ENCODE data around the gene TCAP. TPM values are rescaled to one million over a fixed set of nuclear protein-coding genes. Genes with fewer than 3 reads are reported as not detected.

Gene TCAP
- polyA plus RNA-seq, 1 donor from 2014 or later, result 3.7 TPM

GRCh38 chr17:39701784-39702422, 36.8 kb downstream of the TCAP start:
- Histone ChIP-seq H3F3A (ENCODE audit: insufficient read depth, low read length, poor library complexity, severe bottlenecking) (no peaks in the 10 kb centered on the region), H3K27me3 (ENCODE audit: insufficient read depth, low read depth, low read length) (peaks cover 15% of the 10 kb centered on the region), H3K9me3 (ENCODE audit: low read length) (no peaks in the 10 kb centered on the region), H3K4me2 (ENCODE audit: low read length) (no peak overlapping the region), H3K36me3 (ENCODE audit: insufficient read depth, low read length) (no peaks in the 10 kb centered on the region), H3K4me3 (ENCODE audit: low read length) (no peak overlapping the region), H3K27ac (ENCODE audit: low read length) (no peak overlapping the region), H3K79me2 (replicated peaks; ENCODE audit: insufficient read depth, low read length) (no peaks in the 10 kb centered on the region), H4K20me1 (ENCODE audit: insufficient read depth) (no peaks in the 10 kb centered on the region), H3K9me2 (ENCODE audit: insufficient read depth, low read length) (no peaks in the 10 kb centered on the region), H3K9ac (ENCODE audit: low read length) (no peak overlapping the region), H2AFZ (ENCODE audit: low read depth, low read length) (no peak overlapping the region)
- TF ChIP-seq TAF1 (IDR thresholded peaks at IDR 0.05; ENCODE audit: low read depth) (no peak), RAD21 (conservative IDR thresholded peaks at IDR 0.05) (no peak), POLR2AphosphoS5 (IDR thresholded peaks at IDR 0.05) (no peak), CTCF (IDR thresholded peaks at IDR 0.05; ENCODE audit: poor library complexity, severe bottlenecking) (no peak), EP300 (conservative IDR thresholded peaks at IDR 0.05; ENCODE audit: poor library complexity, severe bottlenecking) (no peak), SMC3 (conservative IDR thresholded peaks at IDR 0.05; ENCODE audit: poor library complexity) (no peak), MXI1 (conservative IDR thresholded peaks at IDR 0.05; ENCODE audit: poor library complexity, severe bottlenecking) (no peak), EZH2 (IDR thresholded peaks at IDR 0.05; ENCODE audit: borderline replicate concordance, insufficient read depth, low read length, poor library complexity, severe bottlenecking) (no peak)
- TF ChIP-seq, protein P1, sequence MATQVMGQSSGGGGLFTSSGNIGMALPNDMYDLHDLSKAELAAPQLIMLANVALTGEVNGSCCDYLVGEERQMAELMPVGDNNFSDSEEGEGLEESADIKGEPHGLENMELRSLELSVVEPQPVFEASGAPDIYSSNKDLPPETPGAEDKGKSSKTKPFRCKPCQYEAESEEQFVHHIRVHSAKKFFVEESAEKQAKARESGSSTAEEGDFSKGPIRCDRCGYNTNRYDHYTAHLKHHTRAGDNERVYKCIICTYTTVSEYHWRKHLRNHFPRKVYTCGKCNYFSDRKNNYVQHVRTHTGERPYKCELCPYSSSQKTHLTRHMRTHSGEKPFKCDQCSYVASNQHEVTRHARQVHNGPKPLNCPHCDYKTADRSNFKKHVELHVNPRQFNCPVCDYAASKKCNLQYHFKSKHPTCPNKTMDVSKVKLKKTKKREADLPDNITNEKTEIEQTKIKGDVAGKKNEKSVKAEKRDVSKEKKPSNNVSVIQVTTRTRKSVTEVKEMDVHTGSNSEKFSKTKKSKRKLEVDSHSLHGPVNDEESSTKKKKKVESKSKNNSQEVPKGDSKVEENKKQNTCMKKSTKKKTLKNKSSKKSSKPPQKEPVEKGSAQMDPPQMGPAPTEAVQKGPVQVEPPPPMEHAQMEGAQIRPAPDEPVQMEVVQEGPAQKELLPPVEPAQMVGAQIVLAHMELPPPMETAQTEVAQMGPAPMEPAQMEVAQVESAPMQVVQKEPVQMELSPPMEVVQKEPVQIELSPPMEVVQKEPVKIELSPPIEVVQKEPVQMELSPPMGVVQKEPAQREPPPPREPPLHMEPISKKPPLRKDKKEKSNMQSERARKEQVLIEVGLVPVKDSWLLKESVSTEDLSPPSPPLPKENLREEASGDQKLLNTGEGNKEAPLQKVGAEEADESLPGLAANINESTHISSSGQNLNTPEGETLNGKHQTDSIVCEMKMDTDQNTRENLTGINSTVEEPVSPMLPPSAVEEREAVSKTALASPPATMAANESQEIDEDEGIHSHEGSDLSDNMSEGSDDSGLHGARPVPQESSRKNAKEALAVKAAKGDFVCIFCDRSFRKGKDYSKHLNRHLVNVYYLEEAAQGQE (IDR thresholded peaks at IDR 0.05; ENCODE audit: borderline replicate concordance), result no peak

GRCh38 chr17:39702901-39703893, 38.0 kb downstream of the TCAP start:
- H3K36me3 ChIP-seq (ENCODE audit: insufficient read depth, low read length), result no peaks in the 10 kb centered on the region
- no peak overlapping the region for H3K9ac ChIP-seq (ENCODE audit: low read length)
- H3K79me2 ChIP-seq (replicated peaks; ENCODE audit: insufficient read depth, low read length), result no peaks in the 10 kb centered on the region
- no peak overlapping the region for H2AFZ ChIP-seq (ENCODE audit: low read depth, low read length)
- H3K27me3 ChIP-seq (ENCODE audit: insufficient read depth, low read depth, low read length), result peaks cover 15% of the 10 kb centered on the region
- no peaks in the 10 kb centered on the region for H3F3A ChIP-seq (ENCODE audit: insufficient read depth, low read length, poor library complexity, severe bottlenecking)
- TF ChIP-seq POLR2AphosphoS5 (IDR thresholded peaks at IDR 0.05), result no peak
- TF ChIP-seq RAD21 (conservative IDR thresholded peaks at IDR 0.05), result no peak
- TF ChIP-seq SMC3 (conservative IDR thresholded peaks at IDR 0.05; ENCODE audit: poor library complexity), result no peak
- no peak for TF ChIP-seq CTCF (IDR thresholded peaks at IDR 0.05; ENCODE audit: poor library complexity, severe bottlenecking)
- TF ChIP-seq EP300 (conservative IDR thresholded peaks at IDR 0.05; ENCODE audit: poor library complexity, severe bottlenecking), result no peak
- TF ChIP-seq TAF1 (IDR thresholded peaks at IDR 0.05; ENCODE audit: low read depth), result no peak
- TF ChIP-seq EZH2 (IDR thresholded peaks at IDR 0.05; ENCODE audit: borderline replicate concordance, insufficient read depth, low read length, poor library complexity, severe bottlenecking), result no peak
- no peak for TF ChIP-seq MXI1 (conservative IDR thresholded peaks at IDR 0.05; ENCODE audit: poor library complexity, severe bottlenecking)
- TF ChIP-seq, protein P1 (IDR thresholded peaks at IDR 0.05; ENCODE audit: borderline replicate concordance), result no peak
- H3K27ac ChIP-seq (ENCODE audit: low read length), result no peak overlapping the region
- no peaks in the 10 kb centered on the region for H3K9me3 ChIP-seq (ENCODE audit: low read length)
- no peak overlapping the region for H3K4me2 ChIP-seq (ENCODE audit: low read length)
- H3K9me2 ChIP-seq (ENCODE audit: insufficient read depth, low read length), result no peaks in the 10 kb centered on the region
- H4K20me1 ChIP-seq (ENCODE audit: insufficient read depth), result no peaks in the 10 kb centered on the region
- no peak overlapping the region for H3K4me3 ChIP-seq (ENCODE audit: low read length)

Data from neural cell (in vitro differentiated cells).